NCI-H2196 treated with DMSO at 0.1 percent for 48 hours (cell line): ENCODE measurements around the gene ALPL.

Source experiments
- DNase-seq: peaks from one replicate; lab custom pipeline; 2025; ENCODE audit not compliant: unreplicated experiment; lab: John Stamatoyannopoulos, UW

Gene ALPL

GRCh38 chr1:21598417-21598816 is 89.2 kb downstream of the ALPL start:
- DNase-seq: no peak

DNA sequence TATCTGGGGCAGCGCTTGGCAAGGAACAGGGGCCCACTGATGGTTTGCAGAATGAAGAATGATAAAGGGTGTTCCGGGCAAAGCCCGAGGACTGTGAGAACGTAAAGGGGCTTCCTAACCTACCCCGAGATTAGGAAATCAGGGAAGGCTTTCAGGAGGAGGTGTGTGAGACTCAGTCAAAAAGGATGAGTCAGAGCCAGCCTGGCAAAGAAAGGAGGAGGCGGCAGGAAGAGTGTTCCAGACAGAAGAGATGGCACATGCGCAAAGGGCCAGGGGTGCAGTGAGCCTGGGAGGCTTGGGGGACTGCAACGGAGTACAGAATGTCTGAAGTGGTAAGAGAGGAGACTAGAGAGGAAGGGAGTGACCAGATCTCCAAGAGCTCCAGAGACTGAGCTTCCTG is 89.7 kb downstream of the ALPL start:
- DNase-seq: no peak

- DNase-seq: no peak
Observed at GRCh38 chr1:21599402-21599801, 90.2 kb downstream of the ALPL start.

DNA sequence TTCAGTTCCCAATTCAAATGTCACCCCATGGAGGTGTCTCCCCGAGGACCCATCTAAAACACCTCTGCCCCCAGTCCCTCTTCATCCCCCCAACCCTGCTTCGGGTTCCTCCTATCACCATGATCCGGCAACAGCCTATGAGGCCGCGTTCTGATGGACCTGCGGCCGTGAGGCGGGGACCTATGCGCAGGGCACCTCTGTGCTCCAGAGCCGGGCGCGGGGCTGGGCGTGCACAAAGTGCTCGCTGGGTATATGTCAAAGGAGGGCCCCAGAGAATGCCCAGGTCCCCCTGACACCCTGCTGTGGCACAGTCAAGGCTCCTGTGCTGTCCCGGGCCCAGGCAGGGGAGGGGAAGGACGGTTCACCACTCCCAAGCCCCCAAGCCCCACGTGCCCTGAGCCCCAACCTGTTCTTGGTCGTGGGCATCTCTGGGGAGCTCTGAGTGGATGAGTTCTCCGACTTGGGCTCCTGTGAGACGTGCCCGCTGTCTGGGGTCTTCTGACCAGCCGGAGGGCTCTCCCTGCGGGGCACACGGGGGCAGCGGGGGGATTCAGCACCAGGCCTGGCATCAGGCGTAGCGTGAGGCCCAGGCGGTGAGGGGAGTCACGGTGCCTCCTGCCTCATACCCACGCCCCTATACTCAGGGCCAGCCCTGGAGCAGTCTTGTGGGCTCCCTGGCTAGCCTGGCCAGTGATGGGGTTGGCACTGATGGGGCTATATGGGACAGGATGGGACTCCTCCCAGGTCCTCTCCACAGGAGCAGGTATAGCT is 92.2 kb downstream of the ALPL start:
- no peak for DNase-seq

DNA sequence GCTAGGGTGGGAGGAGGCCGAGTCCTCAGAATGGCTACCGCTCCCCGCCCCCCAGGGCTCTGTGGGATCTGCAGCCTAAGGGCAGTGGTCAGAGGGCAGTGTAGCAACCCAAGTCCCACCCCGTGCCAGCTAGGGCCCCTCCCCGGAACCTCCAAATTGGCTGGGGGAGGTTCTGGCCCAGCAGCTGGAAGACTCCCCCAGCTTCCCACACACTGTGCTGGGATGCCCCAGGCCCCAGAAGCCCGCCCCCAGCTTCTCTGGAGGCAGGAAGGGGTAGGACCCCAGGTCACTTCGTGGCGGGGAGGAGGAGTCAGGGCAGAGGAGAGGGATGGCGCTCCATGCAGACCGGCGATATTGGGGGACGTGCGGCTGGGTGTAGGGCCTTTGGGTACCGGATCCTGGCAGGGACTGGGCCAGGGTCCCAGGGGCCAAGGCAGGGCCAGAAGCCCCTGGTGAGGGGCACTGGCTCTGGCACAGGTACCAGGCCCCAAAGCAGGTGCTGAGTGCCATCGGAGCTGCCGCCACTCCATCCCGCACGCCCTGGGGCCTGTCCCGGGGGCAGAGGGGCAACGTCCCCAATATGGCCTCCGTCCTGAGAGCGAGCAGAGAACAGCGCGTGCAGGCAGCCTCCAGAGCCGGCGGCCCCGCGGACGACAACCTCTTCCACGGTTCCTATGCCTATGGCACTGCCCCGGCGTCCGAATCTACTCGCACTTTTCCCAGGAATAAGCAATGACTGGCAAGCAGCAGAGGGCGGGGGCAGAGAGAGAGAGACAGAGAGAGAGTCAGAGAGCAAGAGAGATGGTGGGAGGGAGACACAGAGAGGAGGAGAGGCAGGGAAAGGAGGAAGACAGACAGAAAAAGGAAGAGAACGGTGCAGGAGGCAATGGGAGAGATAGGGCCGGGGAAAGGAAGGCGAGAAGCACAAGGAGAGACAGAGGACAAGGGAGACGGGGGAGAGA is 94.2 kb downstream of the ALPL start:
- no peak for DNase-seq

DNA sequence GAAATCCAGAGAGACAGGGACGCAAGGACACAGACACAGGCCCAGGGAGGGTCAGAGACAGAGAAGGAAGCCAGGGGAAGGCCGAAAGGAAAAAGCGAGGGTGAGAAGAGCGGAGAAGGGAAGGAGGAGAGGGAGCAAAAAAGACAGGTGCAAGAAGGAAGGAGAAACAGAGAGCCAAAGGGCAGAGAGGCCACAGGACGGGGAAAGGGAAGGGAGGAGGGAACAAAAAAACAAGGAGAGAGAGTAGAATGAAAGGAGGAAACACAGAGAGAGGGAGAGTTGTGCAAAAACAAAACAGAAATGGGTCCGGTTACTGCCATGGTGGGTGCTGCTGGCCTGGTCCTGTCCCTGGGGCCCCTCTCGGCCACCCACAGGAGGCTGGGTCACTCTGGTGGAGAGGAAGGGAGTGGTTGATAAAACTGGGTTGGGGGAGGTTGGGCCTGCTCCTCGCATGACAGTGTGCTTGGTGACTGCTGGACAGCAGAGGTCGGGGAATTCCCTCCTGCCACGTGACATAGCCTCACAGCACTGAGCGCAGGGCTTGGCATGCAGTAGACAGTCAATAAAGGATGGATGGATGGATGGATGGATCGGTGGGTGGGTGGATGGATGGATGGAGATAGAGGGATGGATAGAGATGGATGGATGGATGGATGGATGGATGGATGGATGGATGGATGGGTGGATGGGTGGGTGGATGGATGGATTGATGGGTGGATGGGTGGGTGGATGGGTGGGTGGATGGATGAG is 95.2 kb downstream of the ALPL start:
- no peak for DNase-seq

DNA sequence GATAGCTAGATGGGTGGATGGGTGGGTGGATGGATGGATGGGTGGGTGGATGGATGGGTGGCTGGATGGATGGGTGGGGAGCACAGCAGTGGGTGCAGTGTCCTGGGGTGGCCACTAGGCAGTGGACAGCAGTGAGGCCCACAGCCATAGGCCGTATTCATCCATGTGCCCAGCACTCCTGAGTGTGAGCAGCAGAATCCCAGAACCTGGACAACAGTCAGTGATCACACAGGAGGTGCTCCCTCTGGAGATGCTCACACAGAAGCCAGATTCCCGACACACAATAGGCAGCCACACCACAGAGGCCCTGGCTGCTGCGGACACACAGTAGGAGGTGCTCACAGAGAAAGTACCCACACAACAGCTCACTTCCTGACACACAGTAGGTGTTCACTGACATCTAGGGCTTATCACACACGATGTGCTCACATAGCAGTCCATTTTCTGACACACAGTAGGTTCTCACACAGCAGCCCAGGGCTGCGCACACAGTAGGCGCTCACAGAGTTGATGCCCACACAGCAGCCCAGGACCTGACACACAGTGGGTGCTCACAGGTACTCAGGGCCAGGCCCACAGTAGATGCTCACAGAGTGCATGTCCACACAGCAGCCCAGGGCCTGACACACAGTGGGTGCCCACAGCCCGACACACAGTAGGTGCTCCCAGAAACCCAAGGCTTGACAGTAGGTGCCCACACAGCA is 95.9 kb downstream of the ALPL start:
- no peak for DNase-seq

DNA sequence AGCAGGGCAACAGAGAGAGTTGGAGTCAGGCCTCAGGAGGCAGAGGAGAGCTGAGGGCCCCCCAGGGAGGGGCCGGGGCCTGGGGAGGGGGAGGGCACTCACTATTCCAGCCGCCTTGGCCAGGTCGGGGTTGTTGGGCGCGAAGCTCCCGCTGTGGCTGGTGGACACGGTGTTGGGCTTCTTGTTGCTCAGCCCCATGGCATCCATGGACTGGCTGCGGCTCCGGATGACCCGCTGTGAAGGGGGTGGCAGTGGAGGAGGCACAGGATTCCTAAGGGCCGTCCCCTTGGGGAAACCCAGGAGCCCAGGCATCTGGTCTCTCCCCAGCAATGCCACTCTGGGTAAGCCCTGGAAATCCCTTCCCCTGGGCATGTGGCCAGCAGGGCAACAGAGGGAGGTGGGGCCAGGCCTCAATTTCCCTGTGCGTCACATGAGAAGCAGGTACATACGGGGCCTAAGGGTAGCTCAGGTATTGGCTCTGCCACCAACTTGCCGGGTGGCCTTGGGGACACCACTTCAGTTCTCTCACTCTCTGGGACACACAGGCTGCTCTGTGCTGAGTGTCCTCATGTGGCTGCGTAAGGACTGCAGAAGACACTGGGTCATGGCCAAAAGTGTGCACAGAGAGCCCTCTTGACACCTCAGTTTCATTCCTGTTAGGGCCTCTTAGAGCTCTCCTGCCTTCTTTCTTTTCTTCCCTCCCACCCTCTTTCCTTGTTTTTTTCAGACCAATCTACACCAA is 96.9 kb downstream of the ALPL start:
- no peak for DNase-seq

GRCh38 chr1:21607549-21608529 is 98.6 kb downstream of the ALPL start:
- no peak for DNase-seq

GRCh38 chr1:21608798-21609197 is 99.6 kb downstream of the ALPL start:
- DNase-seq: no peak

DNA sequence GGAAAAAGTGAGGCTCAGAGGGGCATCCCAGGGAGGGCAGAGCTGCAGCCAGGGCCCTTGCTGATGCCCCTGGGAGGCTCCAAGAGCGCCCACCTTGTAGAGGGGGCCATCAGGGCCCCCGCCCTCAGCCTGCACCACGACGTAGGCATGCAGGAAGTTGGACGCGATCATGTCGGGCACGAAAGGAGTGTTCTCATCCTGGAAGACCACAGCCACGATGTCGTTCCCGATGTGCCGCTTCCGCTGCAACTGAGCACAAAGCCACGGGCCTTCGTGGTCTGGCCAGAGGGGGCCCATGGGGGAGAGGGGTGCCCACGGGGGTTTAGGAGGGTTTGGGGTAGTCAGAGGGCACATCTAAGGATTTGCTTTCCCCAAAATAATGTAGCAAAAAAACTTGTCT is 100.8 kb downstream of the ALPL start:
- DNase-seq: no peak

DNA sequence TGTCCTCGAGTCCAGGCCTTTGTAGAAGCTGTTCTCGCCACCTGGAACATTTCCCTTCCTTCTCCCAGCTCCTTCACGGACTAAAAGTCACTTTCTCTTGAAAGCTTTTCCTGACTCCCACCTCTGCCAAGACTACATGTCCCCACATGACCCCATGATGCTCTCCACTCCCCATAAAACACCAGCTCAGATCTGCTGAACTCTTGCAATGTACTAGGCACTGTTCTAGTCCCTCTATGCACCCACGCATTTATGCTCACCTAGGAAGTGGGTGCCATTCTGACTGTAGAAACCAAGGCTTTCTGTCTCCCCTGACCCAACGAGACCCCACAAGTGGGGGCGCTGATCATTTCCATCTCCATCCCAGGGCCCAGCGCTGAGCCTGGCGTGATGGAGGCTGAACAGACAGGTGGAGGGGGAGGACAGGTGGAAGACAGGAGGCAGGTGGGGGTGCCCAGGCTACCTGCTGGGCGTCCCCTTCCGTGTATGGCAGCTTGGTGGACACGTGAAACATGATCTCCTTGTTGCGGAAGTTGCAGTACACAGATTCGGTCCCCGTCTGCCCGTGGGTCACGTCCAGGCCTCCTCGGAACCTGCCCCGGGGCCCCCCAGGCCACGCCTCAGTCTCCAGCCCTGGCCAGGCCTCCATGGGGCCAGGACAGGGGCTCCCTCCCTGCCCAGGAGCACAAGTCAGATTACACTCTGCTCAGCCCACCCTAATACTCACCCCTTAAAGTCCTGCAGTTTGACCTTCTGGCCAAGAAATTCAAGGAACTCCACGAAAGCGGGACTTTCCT is 102.0 kb downstream of the ALPL start:
- DNase-seq: no peak

- DNase-seq: no peak
Observed at GRCh38 chr1:21612057-21612456, 102.8 kb downstream of the ALPL start.

GRCh38 chr1:21613072-21613867 is 104.0 kb downstream of the ALPL start:
- no peak for DNase-seq

DNA sequence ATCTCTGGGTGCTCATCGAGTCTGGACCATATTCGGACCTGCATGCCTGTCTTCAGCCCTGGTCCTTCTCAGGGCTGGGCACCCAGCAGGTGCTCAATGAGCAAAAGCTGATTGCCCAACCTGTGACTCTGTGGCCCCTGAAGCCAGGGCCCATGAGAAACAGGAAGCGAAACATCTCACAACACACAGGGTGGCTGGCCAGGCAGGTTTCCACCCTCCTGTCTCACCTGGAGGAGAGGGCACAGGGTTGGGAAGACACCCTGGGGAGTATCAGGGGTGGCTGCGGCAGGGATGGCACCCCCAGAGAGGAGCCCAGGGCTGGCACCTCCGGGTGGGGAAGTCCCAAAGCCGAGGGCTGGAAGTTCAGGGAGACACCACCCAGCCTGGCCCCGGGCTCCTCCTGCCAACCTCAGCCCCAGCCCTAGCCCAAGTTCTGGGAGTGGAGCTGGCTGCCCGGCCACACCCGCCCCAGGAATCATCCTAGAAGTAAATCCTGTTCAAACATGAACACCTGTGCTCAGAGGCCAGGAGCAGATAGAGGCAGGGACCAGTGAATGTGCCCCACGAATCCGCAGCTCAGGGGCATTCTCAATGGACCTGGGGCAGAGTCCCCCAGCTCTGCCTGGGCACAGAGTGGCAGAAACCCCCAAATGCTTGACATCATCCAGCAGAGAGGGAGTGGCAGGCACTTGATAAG is 105.3 kb downstream of the ALPL start:
- no peak for DNase-seq

GRCh38 chr1:21616372-21616771 is 107.1 kb downstream of the ALPL start:
- no peak for DNase-seq
